Brain microvascular endothelial cell (primary cell): Measurements from ENCODE around the gene ZCCHC3.

Experiments
- DNase-seq: peaks from one replicate; pipeline ENCODE4 v3.0.0-alpha.2; 2020
- H3K27ac ChIP-seq: fragments of 250-450 bp; sonication (Bioruptor Pico); 2 replicates; pipeline ENCODE4 v1.5.1; 2020; ENCODE audit warnings: mild to moderate bottlenecking, moderate library complexity
- H3K27me3 ChIP-seq: fragments of 250-450 bp; sonication (Bioruptor Pico); replicated peaks from 2 replicates; pipeline ENCODE4 v1.5.1; 2020; ENCODE audit warnings: mild to moderate bottlenecking
- H3K36me3 ChIP-seq: fragments of 250-450 bp; sonication (Bioruptor Pico); replicated peaks from 2 replicates; pipeline ENCODE4 v1.5.1; 2020; ENCODE audit warnings: mild to moderate bottlenecking
- H3K4me3 ChIP-seq: 2 replicates; pipeline ENCODE4 v1.5.1; 2011; ENCODE audit warnings: low read depth, mild to moderate bottlenecking, control low read depth, low read length, moderate library complexity
- CTCF ChIP-seq: IDR thresholded peaks from 2 replicates; pipeline ENCODE4 v1.5.1; 2011; ENCODE audit warnings: low read depth, mild to moderate bottlenecking, moderate library complexity, low read length, control low read depth, inconsistent platforms; ENCODE audit errors: missing control alignments
- in situ Hi-C: cut with HindIII; loops from 2 replicates; pipeline ENCODE4 v1.10.0; 2017; ENCODE audit warnings: low sequenced_read_pairs, low pct_ligation_motif_present

The ZCCHC3 gene

GRCh38 chr20:278181-278580 is 19.2 kb upstream of the ZCCHC3 start:
- Histone ChIP-seq H3K27ac (no peak overlapping the region), H3K36me3 (peaks cover 8% of the 10 kb centered on the region), H3K4me3 (no peak overlapping the region), H3K27me3 (no peaks in the 10 kb centered on the region)
- no peak for DNase-seq
- in situ Hi-C loops, result no loop called here
- no peak for TF ChIP-seq CTCF

GRCh38 chr20:278607-279571 is 18.5 kb upstream of the ZCCHC3 start:
- peak; percentile 10 for TF ChIP-seq CTCF

GRCh38 chr20:284172-284571 is 13.2 kb upstream of the ZCCHC3 start:
- no peak overlapping the region for H3K27ac ChIP-seq
- no peak for DNase-seq
- H3K27me3 ChIP-seq, result no peaks in the 10 kb centered on the region
- in situ Hi-C loops, result no loop called here
- no peak for TF ChIP-seq CTCF
- no peak overlapping the region for H3K4me3 ChIP-seq
- H3K36me3 ChIP-seq, result no peaks in the 10 kb centered on the region

More at GRCh38 chr20:278607-279571, 18.5 kb upstream of the ZCCHC3 start:
- Histone ChIP-seq H3K4me3 (peak overlapping the region; percentile 22), H3K27me3 (no peaks in the 10 kb centered on the region), H3K36me3 (peaks cover 8% of the 10 kb centered on the region), H3K27ac (no peak overlapping the region)
- in situ Hi-C loops, result no loop called here
- no peak for DNase-seq

GRCh38 chr20:286508-286907 is 10.9 kb upstream of the ZCCHC3 start:
- H3K27ac ChIP-seq, result no peak overlapping the region
- H3K4me3 ChIP-seq, result no peak overlapping the region
- H3K36me3 ChIP-seq, result no peaks in the 10 kb centered on the region
- no peaks in the 10 kb centered on the region for H3K27me3 ChIP-seq
- in situ Hi-C loops, result no loop called here
- DNase-seq, result no peak
- TF ChIP-seq CTCF, result no peak

- H3K4me3 ChIP-seq, result peak overlapping the region; percentile 89
- in situ Hi-C loops, result no loop called here
- no peak for TF ChIP-seq CTCF
- no peak for DNase-seq
- H3K27me3 ChIP-seq, result no peaks in the 10 kb centered on the region
- no peak overlapping the region for H3K27ac ChIP-seq
- H3K36me3 ChIP-seq, result no peaks in the 10 kb centered on the region
Measured at GRCh38 chr20:288956-289692, 8.2 kb upstream of the ZCCHC3 start.
